Left ventricle myocardium inferior (tissue), 1 donor: ENCODE data around the gene MS4A4E. TPM values are rescaled to one million over a fixed set of nuclear protein-coding genes. Genes with fewer than 3 reads are reported as not detected.
A peak's percentile ranks its signal among the peaks of the same experiment; 100 is the strongest.

Experiments
- DNase-seq: peaks from one replicate; pipeline ENCODE4 v3.0.0-alpha.2; 2020
- H3K27ac ChIP-seq: fragments of 200-600 bp; replicated peaks from 2 replicates; pipeline ENCODE4 v1.8.0; 2021
- H3K27me3 ChIP-seq: fragments of 200-600 bp; 2 replicates; pipeline ENCODE4 v1.8.0; 2021; ENCODE audit warnings: low read depth
- H3K36me3 ChIP-seq: fragments of 200-600 bp; 2 replicates; pipeline ENCODE4 v1.8.0; 2021
- H3K4me1 ChIP-seq: fragments of 200-600 bp; 2 replicates; pipeline ENCODE4 v1.8.0; 2021
- H3K4me3 ChIP-seq: fragments of 200-600 bp; 2 replicates; pipeline ENCODE4 v1.8.0; 2021; ENCODE audit warnings: mild to moderate bottlenecking, moderate library complexity
- H3K9me3 ChIP-seq: fragments of 200-600 bp; replicated peaks from 2 replicates; pipeline ENCODE4 v1.8.0; 2021
- CTCF ChIP-seq: fragments of 200-600 bp; IDR thresholded peaks from 2 replicates; pipeline ENCODE4 v1.8.0; 2021; ENCODE audit warnings: antibody characterized with exemption, mild to moderate bottlenecking, borderline replicate concordance
- intact Hi-C: fragments of 100-400 bp; cut with micrococcal nuclease; formaldehyde crosslinking; loops from one replicate; pipeline ENCODE4 v1.11.0; 2022
- total RNA-seq: library from RNA; stranded (reverse); fragmentation: NEBNext Ultra II Directional; extraction: Animal tissue kit (Norgen Biotek cat#: 25700); gene quantifications from one replicate; pipeline ENCODE4 v1.2.1, GENCODE V29; 2021
- donor health status: DM: no; HTN: yes; CAD: no; lungs with severe emphysema.

The MS4A4E gene
- total RNA-seq, 1 donor from 2014 or later = 0.93 TPM

GRCh38 chr11:60182541-60183330 is 60.2 kb downstream of the MS4A4E start, which contains the start of gene MS4A6A:
Gene MS4A6A, minus strand, starts transcription at chr11:60183083. Its CDS starts 1,356 bp downstream, at chr11:60181727.
- no peaks in the 10 kb centered on the region for H3K4me1 ChIP-seq
- intact Hi-C loops = no loop called here
- no peak for TF ChIP-seq CTCF
- DNase-seq = no peak
- peak within 1 kb of the TSS; percentile 53 for H3K27ac ChIP-seq
- H3K27me3 ChIP-seq = peaks cover 4% of the 10 kb centered on the region
- no peaks in the 10 kb centered on the region for H3K9me3 ChIP-seq
- H3K4me3 ChIP-seq = peak within 1 kb of the TSS; percentile 38
- H3K36me3 ChIP-seq = no peaks in the 10 kb centered on the region

- Histone ChIP-seq H3K9me3 (no peaks in the 10 kb centered on the region), H3K4me1 (no peaks in the 10 kb centered on the region), H3K36me3 (no peaks in the 10 kb centered on the region), H3K4me3 (no peak overlapping the region), H3K27ac (no peak overlapping the region), H3K27me3 (peaks cover 4% of the 10 kb centered on the region)
- intact Hi-C loops = no loop called here
- DNase-seq = no peak
- TF ChIP-seq CTCF = no peak
Observed at GRCh38 chr11:60175860-60176275, 67.1 kb downstream of the MS4A4E start.

DNA sequence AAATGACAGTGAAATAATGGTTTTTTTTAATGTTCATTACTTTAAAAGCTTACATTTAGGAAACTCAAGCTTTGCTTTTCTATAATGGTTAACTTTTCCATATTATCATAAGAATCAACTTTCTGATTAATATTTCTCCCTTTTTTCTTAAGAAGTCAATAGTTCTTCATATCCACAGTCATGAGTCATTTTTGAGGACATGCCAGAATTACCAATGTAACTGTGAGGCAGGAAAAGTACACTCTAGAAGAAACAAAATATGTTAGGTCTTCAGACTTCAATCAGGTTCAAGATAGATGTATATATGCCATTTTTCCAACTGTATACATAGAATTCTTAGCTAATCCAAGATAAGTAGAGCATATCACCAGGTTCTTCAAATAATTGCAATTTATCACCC is 70.9 kb downstream of the MS4A4E start:
- Histone ChIP-seq H3K27ac (no peak overlapping the region), H3K36me3 (no peaks in the 10 kb centered on the region), H3K9me3 (no peaks in the 10 kb centered on the region), H3K27me3 (peaks cover 4% of the 10 kb centered on the region), H3K4me3 (no peak overlapping the region), H3K4me1 (no peaks in the 10 kb centered on the region)
- intact Hi-C loops = no loop called here
- no peak for DNase-seq
- no peak for TF ChIP-seq CTCF

DNA sequence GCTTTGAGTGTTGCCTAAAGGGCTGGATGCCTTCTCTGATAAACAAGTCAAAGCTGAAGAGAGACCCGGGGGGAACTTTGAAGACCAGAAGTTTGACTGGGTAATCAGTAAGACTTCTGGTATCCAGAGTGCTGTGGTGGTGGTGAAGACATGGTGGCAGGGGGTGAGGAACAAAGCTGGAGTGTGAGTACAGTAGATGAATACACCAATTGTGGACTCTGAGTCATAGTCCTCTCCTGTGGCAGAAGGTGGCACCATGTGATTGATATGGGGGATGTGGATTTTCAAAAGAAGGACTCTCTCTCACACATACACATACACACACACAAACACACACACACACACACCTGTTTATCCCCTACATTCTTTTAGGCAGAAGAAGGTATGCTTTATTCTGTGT is 72.4 kb downstream of the MS4A4E start:
- no peaks in the 10 kb centered on the region for H3K36me3 ChIP-seq
- no peaks in the 10 kb centered on the region for H3K9me3 ChIP-seq
- no peak for TF ChIP-seq CTCF
- H3K4me1 ChIP-seq = no peaks in the 10 kb centered on the region
- H3K4me3 ChIP-seq = no peak overlapping the region
- no peak overlapping the region for H3K27ac ChIP-seq
- peaks cover 4% of the 10 kb centered on the region for H3K27me3 ChIP-seq
- no peak for DNase-seq
- intact Hi-C loops = no loop called here

DNA sequence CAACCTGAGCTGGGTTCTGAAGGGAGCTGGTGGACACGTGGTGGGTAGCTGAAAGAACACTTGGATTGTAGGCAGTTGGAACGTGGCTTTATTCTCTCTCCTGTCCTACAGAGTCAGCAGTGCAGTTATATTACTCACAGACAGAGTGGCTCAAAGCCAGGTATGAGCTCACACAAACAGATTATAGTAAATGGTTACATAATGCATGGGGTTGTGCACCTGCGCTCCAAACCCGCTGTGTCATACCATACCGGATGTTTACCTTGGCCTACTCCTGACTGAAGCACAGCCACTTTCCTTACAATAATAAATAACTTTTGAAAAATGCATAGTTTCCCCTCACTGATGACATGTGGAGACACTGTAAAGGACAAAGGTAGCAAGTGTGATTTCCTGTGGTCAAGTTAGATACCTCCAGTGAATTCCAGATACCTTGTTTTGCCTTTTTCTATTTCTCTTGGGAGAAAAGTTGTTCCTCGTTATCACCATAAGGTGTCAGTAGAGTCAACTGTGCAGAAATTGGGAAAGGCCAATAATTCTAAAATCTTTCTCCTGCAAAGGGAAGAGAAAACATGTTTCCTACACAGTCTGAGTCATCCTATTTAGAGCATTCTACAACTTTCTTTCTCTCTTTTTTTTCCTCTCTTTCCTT is 73.5 kb downstream of the MS4A4E start:
- no peaks in the 10 kb centered on the region for H3K4me1 ChIP-seq
- no peaks in the 10 kb centered on the region for H3K27me3 ChIP-seq
- peaks cover 3% of the 10 kb centered on the region for H3K9me3 ChIP-seq
- TF ChIP-seq CTCF = peak; percentile 50
- H3K36me3 ChIP-seq = no peaks in the 10 kb centered on the region
- H3K4me3 ChIP-seq = no peak overlapping the region
- no peak overlapping the region for H3K27ac ChIP-seq
- no peak for DNase-seq
- intact Hi-C loops = no loop called here
